GM12865 (cell line): ENCODE measurements around the gene FAM131B.

ENCODE experiments used
- DNase-seq: peaks from one replicate; pipeline ENCODE4 v3.0.0; 2010; ENCODE audit warnings: low read depth
- H3K4me3 ChIP-seq: 2 replicates; pipeline ENCODE4 v1.5.1; 2011; ENCODE audit warnings: mild to moderate bottlenecking, low read depth, low read length, control low read depth
- TF ChIP-seq, protein P1 (sequence below): IDR thresholded peaks from 2 replicates; pipeline ENCODE4 v1.5.1; 2011; ENCODE audit warnings: low read length, control low read depth, low read depth, inconsistent platforms; ENCODE audit not compliant: insufficient read depth; ENCODE audit errors: missing control alignments

The FAM131B gene

GRCh38 chr7:143327903-143328302, 34.6 kb downstream of the FAM131B start:
- TF ChIP-seq, protein P1, sequence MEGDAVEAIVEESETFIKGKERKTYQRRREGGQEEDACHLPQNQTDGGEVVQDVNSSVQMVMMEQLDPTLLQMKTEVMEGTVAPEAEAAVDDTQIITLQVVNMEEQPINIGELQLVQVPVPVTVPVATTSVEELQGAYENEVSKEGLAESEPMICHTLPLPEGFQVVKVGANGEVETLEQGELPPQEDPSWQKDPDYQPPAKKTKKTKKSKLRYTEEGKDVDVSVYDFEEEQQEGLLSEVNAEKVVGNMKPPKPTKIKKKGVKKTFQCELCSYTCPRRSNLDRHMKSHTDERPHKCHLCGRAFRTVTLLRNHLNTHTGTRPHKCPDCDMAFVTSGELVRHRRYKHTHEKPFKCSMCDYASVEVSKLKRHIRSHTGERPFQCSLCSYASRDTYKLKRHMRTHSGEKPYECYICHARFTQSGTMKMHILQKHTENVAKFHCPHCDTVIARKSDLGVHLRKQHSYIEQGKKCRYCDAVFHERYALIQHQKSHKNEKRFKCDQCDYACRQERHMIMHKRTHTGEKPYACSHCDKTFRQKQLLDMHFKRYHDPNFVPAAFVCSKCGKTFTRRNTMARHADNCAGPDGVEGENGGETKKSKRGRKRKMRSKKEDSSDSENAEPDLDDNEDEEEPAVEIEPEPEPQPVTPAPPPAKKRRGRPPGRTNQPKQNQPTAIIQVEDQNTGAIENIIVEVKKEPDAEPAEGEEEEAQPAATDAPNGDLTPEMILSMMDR: no peak
- H3K4me3 ChIP-seq: no peak overlapping the region
- DNase-seq: peak; percentile 47

DNA sequence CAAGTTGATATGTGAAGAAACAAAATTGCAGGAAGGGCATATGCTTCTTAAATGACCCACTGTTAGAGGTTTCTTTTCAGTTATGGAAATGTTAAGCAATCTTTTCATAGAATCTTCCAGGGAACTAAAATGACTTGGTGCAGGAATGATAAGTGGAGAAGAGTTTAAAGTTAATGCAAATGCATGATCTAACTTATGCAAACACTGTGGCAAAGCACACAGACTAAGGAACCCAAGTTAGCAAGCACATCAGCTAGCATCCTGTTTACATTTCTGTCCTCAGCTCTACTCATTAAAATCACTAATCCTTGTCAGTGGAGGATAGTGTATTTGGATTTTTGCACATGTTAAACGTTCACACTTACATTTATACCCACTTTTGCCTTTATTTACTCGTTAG, 37.3 kb downstream of the FAM131B start:
- H3K4me3 ChIP-seq: no peak overlapping the region
- peak; percentile 26 for DNase-seq
- TF ChIP-seq, protein P1: no peak

- DNase-seq: no peak
- no peak overlapping the region for H3K4me3 ChIP-seq
These were observed 38.9 kb downstream of the FAM131B start for GRCh38 chr7:143323653-143324052.

DNA sequence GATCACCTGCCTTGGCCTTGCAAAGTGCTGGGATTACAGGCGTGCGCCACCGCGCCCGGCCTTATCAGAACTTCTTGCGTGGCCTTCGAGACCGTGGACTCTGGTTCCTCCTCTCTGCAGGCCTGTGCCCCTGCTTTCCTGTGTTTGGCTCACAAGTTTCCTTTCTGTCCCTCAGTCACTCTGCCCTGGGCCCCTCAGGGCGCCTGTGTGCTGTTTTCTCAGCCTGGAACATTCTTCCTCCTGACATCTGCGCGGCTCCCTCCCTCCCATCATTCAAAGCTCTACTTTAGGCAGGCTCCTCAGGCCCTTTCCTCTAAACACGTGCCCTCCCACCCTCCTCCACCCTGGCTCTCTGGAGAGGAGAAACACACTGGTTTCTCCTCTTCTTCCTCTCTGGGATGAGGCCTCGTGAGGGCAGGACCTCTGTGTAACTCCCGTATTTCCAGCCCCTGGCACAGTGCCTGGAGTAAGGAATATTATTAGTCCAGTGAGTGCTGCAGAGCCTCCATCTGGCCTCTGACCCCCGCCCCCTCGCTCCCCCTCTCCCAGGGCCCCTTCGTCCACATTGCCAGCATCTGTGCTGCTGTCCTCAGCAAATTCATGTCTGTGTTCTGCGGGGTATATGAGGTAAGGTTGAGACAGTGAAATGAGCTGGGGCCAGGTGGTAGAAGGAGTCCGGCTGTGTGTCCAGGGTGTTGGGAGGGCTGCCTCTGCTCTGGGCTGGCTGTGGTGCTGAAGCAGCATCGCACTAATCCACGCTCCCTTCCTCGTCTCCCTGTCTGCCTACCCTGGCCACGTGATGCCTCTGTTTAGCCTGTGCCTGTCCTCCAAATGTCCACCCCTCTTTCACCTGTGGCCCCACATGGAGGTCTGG, 39.5 kb downstream of the FAM131B start:
- H3K4me3 ChIP-seq: no peak overlapping the region
- TF ChIP-seq, protein P1: no peak
- no peak for DNase-seq

More at GRCh38 chr7:143323653-143324052, 38.9 kb downstream of the FAM131B start:
- TF ChIP-seq, protein P1: no peak

- TF ChIP-seq, protein P1: no peak
- DNase-seq: no peak
- H3K4me3 ChIP-seq: no peak overlapping the region
These were observed 40.8 kb downstream of the FAM131B start for GRCh38 chr7:143321734-143322133.

DNA sequence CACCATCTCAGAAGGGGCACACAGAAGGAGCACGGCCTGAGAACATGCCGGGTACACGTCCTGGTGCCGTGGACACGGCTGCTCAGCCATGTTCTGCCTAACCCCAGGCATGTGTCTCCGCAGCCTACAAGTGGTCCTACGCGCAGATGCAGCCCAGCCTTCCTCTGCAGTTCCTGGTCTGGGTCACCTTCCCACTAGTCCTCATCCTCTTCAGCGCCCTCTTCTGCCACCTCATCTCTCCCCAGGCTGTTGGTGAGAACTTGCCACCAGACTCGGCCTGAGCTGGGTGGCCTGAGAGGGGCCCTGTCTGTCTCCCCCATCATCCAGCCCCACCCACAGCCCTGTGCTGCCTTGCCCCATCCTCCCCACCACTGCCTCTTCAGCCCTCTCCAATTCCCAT, 41.3 kb downstream of the FAM131B start:
- DNase-seq: no peak
- TF ChIP-seq, protein P1: no peak
- no peak overlapping the region for H3K4me3 ChIP-seq
